NCI-H82 (cell line): ENCODE data around the gene FNIP2.
"Not testable (repeated sequence)": the region's sequence is repeated elsewhere in the genome, so short reads cannot be mapped to it uniquely, and the experiment has no call there.

ENCODE experiments used
- DNase-seq: peaks from one replicate; lab custom pipeline; 2025; lab: John Stamatoyannopoulos, UW

The FNIP2 gene

GRCh38 chr4:158793021-158793420 is 24.2 kb downstream of the FNIP2 start:
- DNase-seq: no peak

GRCh38 chr4:158793430-158793829 is 24.6 kb downstream of the FNIP2 start:
- DNase-seq: not testable (repeated sequence)

- DNase-seq: no peak
These were observed 27.7 kb downstream of the FNIP2 start for GRCh38 chr4:158796370-158797140.

DNA sequence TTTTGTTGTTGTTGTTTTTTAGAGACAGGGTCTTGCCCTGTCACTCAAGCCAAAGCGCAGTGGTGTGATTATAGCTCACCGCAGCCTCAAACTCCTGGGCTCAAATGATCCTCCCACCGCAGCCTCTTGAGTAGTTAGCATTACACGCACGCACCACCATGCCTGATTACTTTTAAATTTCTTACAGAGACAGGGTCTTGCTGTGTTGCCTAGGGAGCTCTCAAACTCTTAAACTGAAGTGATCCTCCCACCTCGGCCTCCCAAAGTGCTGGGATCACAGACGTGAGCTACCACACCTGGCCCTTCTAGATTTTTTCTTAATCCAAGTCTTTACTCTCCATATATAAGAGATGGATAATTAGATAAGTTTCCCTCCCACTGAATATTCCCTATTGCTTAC is 29.2 kb downstream of the FNIP2 start:
- no peak for DNase-seq

- no peak for DNase-seq
These were observed 30.4 kb downstream of the FNIP2 start for GRCh38 chr4:158799013-158799770.

DNA sequence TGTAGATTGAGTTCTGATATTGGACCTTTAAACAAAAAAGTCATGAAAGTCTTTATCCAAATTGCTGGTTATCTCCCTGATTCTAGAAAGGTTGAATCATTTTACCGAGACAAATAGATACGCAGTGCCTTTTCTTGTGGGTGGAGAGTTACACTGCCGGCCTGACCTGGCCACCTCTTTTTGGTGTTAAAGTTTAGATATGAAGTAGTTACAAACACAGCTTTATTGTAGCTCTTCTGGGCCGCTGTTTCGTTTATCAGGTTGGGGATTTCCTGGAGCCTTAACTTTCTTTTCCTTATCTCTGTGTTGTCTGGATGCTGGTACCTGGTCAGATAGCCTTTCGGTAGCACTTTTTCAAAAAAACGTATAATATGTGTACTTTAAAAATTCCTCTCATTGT is 31.0 kb downstream of the FNIP2 start:
- no peak for DNase-seq

- no peak for DNase-seq
These were observed 32.2 kb downstream of the FNIP2 start for GRCh38 chr4:158801066-158801465.

DNA sequence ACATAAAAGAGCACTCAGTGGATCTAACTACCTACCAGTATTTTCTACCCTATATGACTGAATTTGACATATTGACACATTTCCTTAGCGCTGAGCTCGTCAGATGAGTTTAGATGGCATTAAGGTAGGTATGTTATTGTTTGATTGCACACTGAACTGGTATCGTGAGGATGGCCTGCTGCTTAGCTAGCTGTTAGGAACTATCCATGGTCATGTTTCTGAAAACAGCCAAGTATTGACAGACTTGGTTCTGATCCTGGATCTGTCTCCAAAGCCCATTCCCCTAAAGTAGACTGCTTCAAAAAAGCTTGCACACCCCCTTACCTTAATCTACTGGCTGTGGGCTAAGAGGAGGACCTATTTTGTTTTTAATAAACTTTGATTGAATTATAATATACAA is 32.9 kb downstream of the FNIP2 start:
- DNase-seq: no peak

- no peak for DNase-seq
These were observed 34.1 kb downstream of the FNIP2 start for GRCh38 chr4:158802914-158803313.

DNA sequence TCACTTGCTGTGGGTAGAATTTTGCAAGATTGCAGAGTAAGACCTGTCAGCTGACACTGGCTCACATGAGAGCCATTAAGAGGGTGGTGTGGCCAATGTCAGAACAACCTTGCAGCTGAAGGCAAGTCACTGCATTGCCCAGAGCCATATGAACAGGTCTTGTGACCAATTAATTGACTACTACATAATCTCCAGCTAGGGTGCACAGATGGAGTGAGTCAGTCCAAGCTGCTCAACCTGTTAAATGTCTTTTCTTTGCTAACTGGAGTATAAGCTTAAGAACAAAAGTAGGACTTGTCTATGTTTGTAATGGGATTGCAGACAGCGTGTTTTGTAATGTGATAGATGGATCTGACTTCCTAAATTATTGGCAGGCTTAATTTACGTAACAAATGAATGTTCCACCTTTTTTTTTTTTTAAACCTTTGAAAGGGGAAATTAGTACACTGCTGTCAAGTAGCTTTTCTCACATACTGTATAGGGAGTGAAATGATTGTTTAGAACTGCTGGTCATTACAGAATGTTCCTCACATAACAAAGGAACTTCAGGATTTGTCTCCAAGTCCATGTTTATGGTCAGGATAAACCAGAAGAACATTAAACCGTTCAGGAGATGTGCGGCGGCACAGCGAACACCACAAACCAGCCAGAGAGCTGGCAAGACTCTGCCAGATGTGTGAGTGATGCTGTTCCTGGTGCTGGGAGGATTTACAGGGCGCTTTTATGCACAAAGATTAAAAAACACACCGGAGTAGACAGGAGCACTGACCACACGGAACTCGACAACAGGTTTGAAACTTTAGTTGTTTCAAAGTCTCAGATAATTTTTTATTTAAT is 37.0 kb downstream of the FNIP2 start:
- peak; percentile 98 for DNase-seq

- peak; percentile 6 for DNase-seq
These were observed 38.9 kb downstream of the FNIP2 start for GRCh38 chr4:158807691-158808090.

- no peak for DNase-seq
These were observed 39.6 kb downstream of the FNIP2 start for GRCh38 chr4:158808399-158808798.

DNA sequence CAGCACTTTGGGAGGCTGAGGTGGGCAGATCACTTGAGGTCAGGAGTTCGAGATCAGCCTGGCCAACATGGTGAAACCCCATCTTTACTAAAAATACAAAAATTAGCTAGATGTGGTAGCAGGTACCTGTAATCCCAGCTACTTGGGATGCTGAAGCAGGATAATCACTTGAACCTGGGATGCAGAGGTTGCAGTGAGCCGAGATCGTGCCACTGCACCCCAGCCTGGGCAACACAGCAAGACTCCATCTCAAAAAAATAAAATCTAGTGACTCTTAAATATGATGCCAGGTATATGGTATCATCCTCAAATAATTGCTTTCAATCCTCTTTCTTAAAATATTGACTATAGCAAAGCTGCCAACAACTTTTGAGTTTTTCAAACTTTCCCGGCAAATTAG is 40.4 kb downstream of the FNIP2 start:
- not testable (repeated sequence) for DNase-seq

GRCh38 chr4:158809611-158810486 is 41.0 kb downstream of the FNIP2 start:
- DNase-seq: no peak

GRCh38 chr4:158810487-158811215 is 41.8 kb downstream of the FNIP2 start:
- peak; percentile 47 for DNase-seq

GRCh38 chr4:158811216-158811540 is 42.4 kb downstream of the FNIP2 start:
- DNase-seq: no peak

DNA sequence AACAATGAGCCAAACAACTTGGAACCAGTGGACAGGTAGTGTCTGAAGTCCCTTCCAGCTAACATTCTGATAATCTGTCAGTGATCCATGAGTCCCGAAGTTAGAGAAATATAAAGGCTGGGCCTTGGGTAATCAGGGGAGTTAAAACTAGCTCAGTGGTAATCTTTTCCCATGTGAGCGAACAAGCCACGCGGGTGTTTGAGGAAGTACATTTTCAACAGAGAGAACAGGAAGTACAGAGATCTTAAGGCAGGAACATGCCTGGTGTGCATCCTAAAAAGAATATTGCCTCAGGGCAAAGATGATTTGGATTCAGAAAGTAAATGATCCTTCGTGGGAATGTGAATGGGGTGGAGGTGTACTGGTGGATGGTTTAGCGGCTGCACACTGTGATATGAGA is 42.9 kb downstream of the FNIP2 start:
- no peak for DNase-seq

DNA sequence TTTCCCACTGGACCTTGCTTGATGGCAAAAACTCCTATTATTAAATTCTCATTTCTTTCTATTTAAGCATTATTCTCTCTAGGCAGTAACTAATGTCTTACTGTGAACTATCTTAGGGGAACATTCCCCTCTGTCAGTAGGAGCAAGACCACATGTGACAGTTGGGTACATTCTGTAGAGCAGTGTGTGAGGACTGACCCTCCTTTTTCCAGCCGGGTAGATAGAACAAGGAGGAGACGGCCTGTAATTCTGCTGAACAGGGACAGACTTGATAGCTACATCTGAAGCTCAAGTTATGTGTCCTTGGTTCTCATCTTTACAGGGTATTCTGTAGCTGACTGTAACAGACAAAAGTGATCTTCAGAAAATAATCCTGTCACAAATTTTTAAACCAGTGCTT is 43.3 kb downstream of the FNIP2 start:
- no peak for DNase-seq

GRCh38 chr4:158812543-158812942 is 43.7 kb downstream of the FNIP2 start:
- DNase-seq: no peak

GRCh38 chr4:158813113-158813512 is 44.3 kb downstream of the FNIP2 start:
- no peak for DNase-seq

DNA sequence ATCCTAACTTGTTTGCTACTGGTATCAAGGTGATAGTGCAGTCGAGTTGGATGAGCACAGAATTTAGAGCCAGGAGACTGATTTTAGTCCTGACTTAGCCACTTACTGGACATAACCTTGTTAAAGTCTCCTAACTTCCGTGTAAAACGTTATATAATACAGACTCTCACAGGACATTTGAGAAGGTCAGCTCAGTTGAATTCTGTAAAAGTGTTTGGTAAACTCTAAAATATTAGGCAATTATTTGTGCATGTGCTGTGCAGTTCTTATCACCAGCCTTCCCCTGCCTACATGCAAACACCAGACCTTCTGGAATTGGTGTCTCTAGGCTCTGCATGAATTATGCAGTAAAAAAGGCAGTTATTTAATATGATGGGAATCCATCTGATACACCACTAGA is 45.4 kb downstream of the FNIP2 start:
- DNase-seq: no peak
